ENCODE measurements around the gene MUCL3.

DNA sequence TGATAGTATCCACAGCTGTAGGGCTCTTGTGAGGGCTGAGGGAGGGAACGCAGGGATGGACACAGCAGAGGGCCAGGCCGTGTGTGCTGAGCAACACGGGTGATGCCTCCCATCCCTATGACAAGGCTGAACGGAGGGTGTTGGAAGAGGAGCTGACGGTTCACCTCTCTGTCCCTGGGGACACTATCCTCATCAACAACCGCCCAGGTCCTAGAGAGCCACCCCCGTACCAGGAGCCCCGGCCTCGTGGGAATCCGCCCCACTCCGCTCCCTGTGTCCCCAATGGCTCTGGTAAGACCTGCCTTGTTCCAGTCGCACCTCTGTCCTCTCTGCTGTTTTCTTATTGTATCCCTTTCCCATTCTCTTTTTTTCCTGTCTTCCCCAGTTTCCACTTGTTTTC is 46.4 kb upstream of the MUCL3 start:
- no peak for TF ChIP-seq POLR2A (IDR thresholded peaks at IDR 0.05; ENCODE audit: low read depth)
- no peak for TF ChIP-seq CTCF (IDR thresholded peaks at IDR 0.05)
- TF ChIP-seq POLR2AphosphoS5 (IDR thresholded peaks at IDR 0.05), result no peak
